ENCODE measurements around the gene VAX1.

Gene VAX1

GRCh38 chr10:117126034-117126433, 12.0 kb downstream of the VAX1 start:
- H3K4me3 ChIP-seq (ENCODE audit: insufficient read length, low read depth): no peak overlapping the region
- no peaks in the 10 kb centered on the region for H3K36me3 ChIP-seq (ENCODE audit: insufficient read depth, insufficient read length, low read length)
- no peak overlapping the region for H3K9ac ChIP-seq (ENCODE audit: insufficient read length, low read depth)
- H3K9me3 ChIP-seq (ENCODE audit: insufficient read depth, low read length): no peaks in the 10 kb centered on the region
- peaks cover 61% of the 10 kb centered on the region for H3K27me3 ChIP-seq (ENCODE audit: insufficient read depth, insufficient read length)
- H3K4me1 ChIP-seq (ENCODE audit: insufficient read depth, insufficient read length): no peaks in the 10 kb centered on the region
- TF ChIP-seq ZNF274 (IDR thresholded peaks at IDR 0.05; ENCODE audit: low read depth, low read length): no peak
- no peak for DNase-seq (ENCODE audit: low read depth, low spot score)

DNA sequence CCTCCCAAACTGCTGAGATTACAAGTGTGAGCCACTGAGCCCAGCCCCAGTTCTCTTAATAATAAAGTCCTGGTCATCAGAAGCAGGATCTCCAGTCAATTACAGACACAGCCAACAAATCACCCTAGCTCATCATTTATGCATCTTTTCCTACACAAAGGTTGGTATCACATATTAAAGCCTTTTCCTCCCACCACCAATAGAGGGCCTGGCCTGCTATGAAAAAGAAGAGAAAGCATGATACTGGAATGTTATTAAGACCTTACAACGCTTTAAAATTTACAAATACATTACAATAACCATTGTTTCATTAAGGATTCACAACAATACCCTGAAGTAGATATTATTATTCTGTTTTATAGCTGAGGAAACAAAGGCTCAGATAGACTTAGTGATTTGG, 25.9 kb downstream of the VAX1 start:
- Histone ChIP-seq H3K4me1 (ENCODE audit: insufficient read depth, insufficient read length) (no peaks in the 10 kb centered on the region), H3K4me3 (ENCODE audit: insufficient read length, low read depth) (no peak overlapping the region), H3K9ac (ENCODE audit: insufficient read length, low read depth) (no peak overlapping the region), H3K36me3 (ENCODE audit: insufficient read depth, insufficient read length, low read length) (no peaks in the 10 kb centered on the region), H3K27me3 (ENCODE audit: insufficient read depth, insufficient read length) (no peaks in the 10 kb centered on the region), H3K9me3 (ENCODE audit: insufficient read depth, low read length) (no peaks in the 10 kb centered on the region)
- DNase-seq (ENCODE audit: low read depth, low spot score): no peak
- TF ChIP-seq SUZ12 (IDR thresholded peaks at IDR 0.05; ENCODE audit: extremely low read depth, insufficient read depth, insufficient read length) (no peak), ZNF274 (IDR thresholded peaks at IDR 0.05; ENCODE audit: low read depth, low read length) (no peak), YY1 (IDR thresholded peaks at IDR 0.05; ENCODE audit: insufficient read depth, insufficient read length) (no peak)

DNA sequence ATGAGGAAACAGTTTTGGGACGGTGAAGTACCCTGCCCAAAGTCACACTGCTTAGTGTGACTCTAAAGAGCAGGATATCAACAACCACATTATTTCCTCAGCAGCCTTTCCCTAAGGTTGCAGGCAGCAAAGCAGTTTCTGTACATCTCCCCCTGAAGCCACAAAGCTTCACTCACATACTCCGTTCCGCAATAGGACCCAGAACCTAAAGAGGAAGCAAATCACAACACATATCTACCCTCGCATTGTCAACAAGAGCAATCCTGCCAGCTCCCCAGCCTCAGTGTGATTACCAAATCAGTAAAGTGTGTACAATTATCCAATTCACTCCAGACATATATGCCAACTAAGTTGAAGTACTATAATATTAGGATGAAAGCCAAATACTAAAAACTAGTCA, 30.8 kb downstream of the VAX1 start:
- no peak for DNase-seq (ENCODE audit: low read depth, low spot score)
- no peak overlapping the region for H3K9ac ChIP-seq (ENCODE audit: insufficient read length, low read depth)
- no peaks in the 10 kb centered on the region for H3K36me3 ChIP-seq (ENCODE audit: insufficient read depth, insufficient read length, low read length)
- no peak overlapping the region for H3K4me3 ChIP-seq (ENCODE audit: insufficient read length, low read depth)
- H3K27me3 ChIP-seq (ENCODE audit: insufficient read depth, insufficient read length): no peaks in the 10 kb centered on the region
- no peaks in the 10 kb centered on the region for H3K4me1 ChIP-seq (ENCODE audit: insufficient read depth, insufficient read length)
- no peaks in the 10 kb centered on the region for H3K9me3 ChIP-seq (ENCODE audit: insufficient read depth, low read length)
- TF ChIP-seq SUZ12 (IDR thresholded peaks at IDR 0.05; ENCODE audit: extremely low read depth, insufficient read depth, insufficient read length) (no peak), YY1 (IDR thresholded peaks at IDR 0.05; ENCODE audit: insufficient read depth, insufficient read length) (no peak), ZNF274 (IDR thresholded peaks at IDR 0.05; ENCODE audit: low read depth, low read length) (no peak)

GRCh38 chr10:117096599-117097201, 41.4 kb downstream of the VAX1 start:
- Histone ChIP-seq H3K4me3 (ENCODE audit: insufficient read length, low read depth) (no peak overlapping the region), H3K36me3 (ENCODE audit: insufficient read depth, insufficient read length, low read length) (no peaks in the 10 kb centered on the region), H3K4me1 (ENCODE audit: insufficient read depth, insufficient read length) (no peaks in the 10 kb centered on the region), H3K9me3 (ENCODE audit: insufficient read depth, low read length) (no peaks in the 10 kb centered on the region), H3K9ac (ENCODE audit: insufficient read length, low read depth) (no peak overlapping the region), H3K27me3 (ENCODE audit: insufficient read depth, insufficient read length) (peaks cover 2% of the 10 kb centered on the region)
- DNase-seq (ENCODE audit: low read depth, low spot score): peak; percentile 40
- TF ChIP-seq YY1 (IDR thresholded peaks at IDR 0.05; ENCODE audit: insufficient read depth, insufficient read length) (no peak), ZNF274 (IDR thresholded peaks at IDR 0.05; ENCODE audit: low read depth, low read length) (no peak), SUZ12 (IDR thresholded peaks at IDR 0.05; ENCODE audit: extremely low read depth, insufficient read depth, insufficient read length) (no peak)

DNA sequence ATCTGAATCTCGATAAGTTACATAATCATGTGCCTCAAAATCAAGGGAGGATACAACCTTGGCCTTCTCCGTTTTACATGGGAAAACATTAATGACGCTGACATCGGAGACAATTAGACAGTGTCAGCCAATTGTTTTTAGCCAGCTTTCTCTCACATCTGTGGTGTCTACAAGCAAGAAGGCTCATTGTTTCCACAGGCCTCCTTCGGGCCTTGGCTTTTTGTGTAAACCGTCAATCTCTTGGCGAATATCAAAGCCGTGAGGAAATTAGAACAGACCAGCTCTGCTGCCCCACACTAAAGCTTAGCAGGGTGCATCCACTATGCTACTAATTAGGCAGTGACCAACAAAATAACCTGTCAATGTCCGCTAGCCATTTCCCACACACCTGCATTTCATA, 43.2 kb downstream of the VAX1 start:
- Histone ChIP-seq H3K9ac (ENCODE audit: insufficient read length, low read depth) (no peak overlapping the region), H3K4me3 (ENCODE audit: insufficient read length, low read depth) (no peak overlapping the region), H3K4me1 (ENCODE audit: insufficient read depth, insufficient read length) (no peaks in the 10 kb centered on the region), H3K36me3 (ENCODE audit: insufficient read depth, insufficient read length, low read length) (no peaks in the 10 kb centered on the region), H3K9me3 (ENCODE audit: insufficient read depth, low read length) (no peaks in the 10 kb centered on the region), H3K27me3 (ENCODE audit: insufficient read depth, insufficient read length) (peaks cover 2% of the 10 kb centered on the region)
- TF ChIP-seq YY1 (IDR thresholded peaks at IDR 0.05; ENCODE audit: insufficient read depth, insufficient read length) (no peak), SUZ12 (IDR thresholded peaks at IDR 0.05; ENCODE audit: extremely low read depth, insufficient read depth, insufficient read length) (no peak)
- DNase-seq (ENCODE audit: low read depth, low spot score): peak; percentile 71

- Histone ChIP-seq H3K36me3 (ENCODE audit: insufficient read depth, insufficient read length, low read length) (no peaks in the 10 kb centered on the region), H3K27me3 (ENCODE audit: insufficient read depth, insufficient read length) (peaks cover 2% of the 10 kb centered on the region), H3K4me3 (ENCODE audit: insufficient read length, low read depth) (no peak overlapping the region), H3K4me1 (ENCODE audit: insufficient read depth, insufficient read length) (no peaks in the 10 kb centered on the region), H3K9ac (ENCODE audit: insufficient read length, low read depth) (no peak overlapping the region), H3K9me3 (ENCODE audit: insufficient read depth, low read length) (no peaks in the 10 kb centered on the region)
- TF ChIP-seq SUZ12 (IDR thresholded peaks at IDR 0.05; ENCODE audit: extremely low read depth, insufficient read depth, insufficient read length) (no peak), YY1 (IDR thresholded peaks at IDR 0.05; ENCODE audit: insufficient read depth, insufficient read length) (no peak), ZNF274 (IDR thresholded peaks at IDR 0.05; ENCODE audit: low read depth, low read length) (no peak)
- no peak for DNase-seq (ENCODE audit: low read depth, low spot score)
These were observed 45.7 kb downstream of the VAX1 start for GRCh38 chr10:117092386-117092785.

DNA sequence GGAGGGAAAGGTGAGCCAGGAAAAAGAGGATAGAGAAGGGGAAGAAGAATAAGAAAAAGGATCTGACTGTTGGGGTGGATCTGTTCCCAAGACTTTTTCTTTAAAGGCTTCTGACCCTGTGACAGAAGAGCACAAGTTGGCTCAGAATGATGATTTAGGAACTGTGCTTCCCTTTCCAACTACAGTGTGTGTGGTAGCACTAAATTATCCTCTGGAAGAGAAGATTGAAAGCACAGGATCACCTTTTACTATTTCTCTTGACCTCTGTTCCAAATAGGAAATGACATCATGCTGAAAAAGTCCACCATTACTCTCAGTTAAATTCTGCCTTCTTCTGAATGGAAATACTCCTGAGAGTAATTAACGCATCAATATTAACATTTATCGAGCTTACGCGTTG, 47.2 kb downstream of the VAX1 start:
- DNase-seq (ENCODE audit: low read depth, low spot score): no peak
- Histone ChIP-seq H3K4me1 (ENCODE audit: insufficient read depth, insufficient read length) (no peaks in the 10 kb centered on the region), H3K9ac (ENCODE audit: insufficient read length, low read depth) (no peak overlapping the region), H3K36me3 (ENCODE audit: insufficient read depth, insufficient read length, low read length) (no peaks in the 10 kb centered on the region), H3K9me3 (ENCODE audit: insufficient read depth, low read length) (no peaks in the 10 kb centered on the region), H3K4me3 (ENCODE audit: insufficient read length, low read depth) (no peak overlapping the region), H3K27me3 (ENCODE audit: insufficient read depth, insufficient read length) (peaks cover 2% of the 10 kb centered on the region)
- TF ChIP-seq SUZ12 (IDR thresholded peaks at IDR 0.05; ENCODE audit: extremely low read depth, insufficient read depth, insufficient read length) (no peak), ZNF274 (IDR thresholded peaks at IDR 0.05; ENCODE audit: low read depth, low read length) (no peak), YY1 (IDR thresholded peaks at IDR 0.05; ENCODE audit: insufficient read depth, insufficient read length) (no peak)

- peaks cover 2% of the 10 kb centered on the region for H3K27me3 ChIP-seq (ENCODE audit: insufficient read depth, insufficient read length)
- TF ChIP-seq YY1 (IDR thresholded peaks at IDR 0.05; ENCODE audit: insufficient read depth, insufficient read length): no peak
- TF ChIP-seq SUZ12 (IDR thresholded peaks at IDR 0.05; ENCODE audit: extremely low read depth, insufficient read depth, insufficient read length): no peak
- TF ChIP-seq ZNF274 (IDR thresholded peaks at IDR 0.05; ENCODE audit: low read depth, low read length): no peak
These were observed 50.5 kb downstream of the VAX1 start for GRCh38 chr10:117087521-117087920.

More at GRCh38 chr10:117087521-117087920, 50.5 kb downstream of the VAX1 start:
- Histone ChIP-seq H3K9ac (ENCODE audit: insufficient read length, low read depth) (no peak overlapping the region), H3K4me1 (ENCODE audit: insufficient read depth, insufficient read length) (no peaks in the 10 kb centered on the region), H3K9me3 (ENCODE audit: insufficient read depth, low read length) (no peaks in the 10 kb centered on the region), H3K4me3 (ENCODE audit: insufficient read length, low read depth) (no peak overlapping the region), H3K36me3 (ENCODE audit: insufficient read depth, insufficient read length, low read length) (no peaks in the 10 kb centered on the region)
- no peak for DNase-seq (ENCODE audit: low read depth, low spot score)
